Adrenal gland (tissue), 5 donors: ENCODE measurements around the gene GBF1.

Source experiments
- POLR2A ChIP-seq, 2 donors: fragments of 450-650 bp; IDR thresholded peaks; one replicate each; pipeline ENCODE4 v1.6.1; 2017; ENCODE audit warnings: antibody characterized with exemption in 2 of 2, mild to moderate bottlenecking in 2 of 2, moderate library complexity in 1 of 2
- TF ChIP-seq, protein P1 (sequence below), 6 experiments: fragments of 450-650 bp in 4 of 6; fragments of 200-600 bp in 2 of 6; sonication (generic) in 1 of 6; IDR thresholded peaks; 1 replicate in 5 of 6; 2 replicates in 1 of 6; pipeline versions ENCODE4 v1.5.1 to v1.8.0; 2016 to 2021; ENCODE audit warnings: antibody characterized with exemption in 6 of 6, mild to moderate bottlenecking in 2 of 6, moderate library complexity in 1 of 6
- donor health status: DM: no; HTN: no; CAD: no.

DNA sequence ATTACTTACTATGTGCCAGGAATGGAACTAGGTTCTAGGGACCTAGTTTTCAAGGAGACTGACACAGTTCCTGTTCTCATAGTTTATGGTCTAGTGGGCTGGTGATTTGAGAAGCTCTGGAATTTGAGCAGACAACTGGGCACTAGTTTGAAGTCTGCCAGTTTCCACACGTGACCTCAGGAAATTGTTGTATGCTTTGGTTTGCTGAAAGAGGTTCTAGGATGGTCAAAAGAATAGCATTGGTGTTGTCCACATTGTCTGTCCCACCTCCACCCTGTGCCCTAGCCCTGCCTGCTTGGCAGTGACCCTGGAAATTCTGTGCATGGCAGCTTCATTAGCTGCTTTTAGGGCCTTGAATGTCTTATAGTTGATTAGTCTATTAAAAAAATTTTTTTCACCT, 28.7 kb downstream of the GBF1 start:
- TF ChIP-seq, protein P1, sequence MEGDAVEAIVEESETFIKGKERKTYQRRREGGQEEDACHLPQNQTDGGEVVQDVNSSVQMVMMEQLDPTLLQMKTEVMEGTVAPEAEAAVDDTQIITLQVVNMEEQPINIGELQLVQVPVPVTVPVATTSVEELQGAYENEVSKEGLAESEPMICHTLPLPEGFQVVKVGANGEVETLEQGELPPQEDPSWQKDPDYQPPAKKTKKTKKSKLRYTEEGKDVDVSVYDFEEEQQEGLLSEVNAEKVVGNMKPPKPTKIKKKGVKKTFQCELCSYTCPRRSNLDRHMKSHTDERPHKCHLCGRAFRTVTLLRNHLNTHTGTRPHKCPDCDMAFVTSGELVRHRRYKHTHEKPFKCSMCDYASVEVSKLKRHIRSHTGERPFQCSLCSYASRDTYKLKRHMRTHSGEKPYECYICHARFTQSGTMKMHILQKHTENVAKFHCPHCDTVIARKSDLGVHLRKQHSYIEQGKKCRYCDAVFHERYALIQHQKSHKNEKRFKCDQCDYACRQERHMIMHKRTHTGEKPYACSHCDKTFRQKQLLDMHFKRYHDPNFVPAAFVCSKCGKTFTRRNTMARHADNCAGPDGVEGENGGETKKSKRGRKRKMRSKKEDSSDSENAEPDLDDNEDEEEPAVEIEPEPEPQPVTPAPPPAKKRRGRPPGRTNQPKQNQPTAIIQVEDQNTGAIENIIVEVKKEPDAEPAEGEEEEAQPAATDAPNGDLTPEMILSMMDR (IDR thresholded peaks at IDR 0.05): no peak
- TF ChIP-seq POLR2A (IDR thresholded peaks at IDR 0.05): no peak
